Mesothelial cell of epicardium (in vitro differentiated cells): Measurements from ENCODE around the gene HDAC11. TPM values are rescaled to one million over a fixed set of nuclear protein-coding genes. Genes with fewer than 3 reads are reported as not detected.

Source experiments
- DNase-seq, 2 experiments: peaks; one replicate each; pipeline ENCODE4 v3.0.0; 2021; ENCODE audit warnings: low spot score in 2 of 2; ENCODE audit not compliant: unreplicated experiment in 2 of 2
- H3K27ac Mint-ChIP-seq: 2 replicates; pipeline ENCODE4 v1.8.0; 2021; ENCODE audit warnings: mixed read lengths
- H3K27me3 Mint-ChIP-seq: 2 replicates; pipeline ENCODE4 v1.8.0; 2021; ENCODE audit warnings: low read depth, mixed read lengths
- H3K36me3 Mint-ChIP-seq: 2 replicates; pipeline ENCODE4 v1.8.0; 2021; ENCODE audit warnings: mixed read lengths
- H3K4me1 Mint-ChIP-seq: 2 replicates; pipeline ENCODE4 v1.8.0; 2021; ENCODE audit warnings: mixed read lengths
- H3K4me3 Mint-ChIP-seq: 2 replicates; pipeline ENCODE4 v1.8.0; 2021; ENCODE audit warnings: mild to moderate bottlenecking, moderate library complexity, mixed read lengths
- H3K9me3 Mint-ChIP-seq: 2 replicates; pipeline ENCODE4 v1.8.0; 2021; ENCODE audit warnings: mixed read lengths
- total RNA-seq: library from RNA; stranded (reverse); gene quantifications from 3 replicates; pipeline ENCODE4 v1.2.1, GENCODE V29; 2021
- TF ChIP-seq, protein P1 (sequence below): fragments of 200-600 bp; sonication (generic); IDR thresholded peaks from one replicate; pipeline ENCODE4 v1.5.0; 2021; ENCODE audit warnings: antibody characterized with exemption; ENCODE audit not compliant: unreplicated experiment

The HDAC11 gene
- total RNA-seq, 1 donor from 2014 or later, result 16.4 TPM

DNA sequence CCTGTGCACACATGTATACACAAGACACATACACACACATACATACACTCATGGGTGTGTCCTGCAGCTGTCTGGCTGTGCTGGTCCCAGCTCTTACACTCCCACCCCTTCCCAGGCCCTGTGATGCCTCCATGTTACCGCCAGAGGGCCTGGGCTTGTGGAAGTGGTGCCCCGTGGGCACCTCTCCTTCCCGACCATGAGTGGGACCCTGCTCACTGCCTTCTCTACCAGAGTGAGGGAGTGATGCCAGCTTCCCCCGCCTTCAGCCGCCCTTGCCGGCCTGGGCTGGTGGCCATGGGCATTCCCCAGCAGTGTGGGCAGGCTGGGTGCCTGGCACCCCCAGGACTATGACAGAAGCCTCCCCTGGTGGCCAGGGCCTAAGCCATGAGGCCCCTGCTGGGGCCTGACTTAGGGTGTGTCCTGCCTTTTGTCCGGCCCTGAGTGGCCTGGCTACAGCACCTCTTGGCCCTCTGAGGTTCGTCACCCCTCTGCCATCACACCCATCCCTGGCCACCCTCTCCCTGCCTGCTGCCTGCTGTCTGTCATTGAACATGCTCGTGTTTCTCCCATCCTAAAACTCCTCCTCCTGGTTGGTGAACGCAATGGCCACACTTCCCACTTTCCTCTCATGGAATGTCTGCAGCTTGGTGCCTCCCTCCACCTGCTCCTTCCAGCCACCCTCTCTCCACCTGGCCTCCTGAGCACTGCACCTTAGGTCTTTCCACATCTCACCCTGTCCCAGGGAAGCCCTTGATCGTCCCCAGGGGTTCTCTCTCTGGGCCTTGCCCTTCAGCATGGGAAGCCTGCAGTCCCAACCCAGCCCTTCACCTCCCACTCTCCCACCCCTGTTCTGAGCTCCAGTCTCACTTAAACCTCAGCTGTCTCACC, 14.6 kb downstream of the HDAC11 start:
- Mint-ChIP-seq H3K36me3 (peaks cover 11% of the 10 kb centered on the region), H3K4me1 (peaks cover 2% of the 10 kb centered on the region), H3K27ac (no peak overlapping the region), H3K27me3 (no peaks in the 10 kb centered on the region), H3K4me3 (no peak overlapping the region), H3K9me3 (no peaks in the 10 kb centered on the region)
- DNase-seq, result no peak
- TF ChIP-seq, protein P1, sequence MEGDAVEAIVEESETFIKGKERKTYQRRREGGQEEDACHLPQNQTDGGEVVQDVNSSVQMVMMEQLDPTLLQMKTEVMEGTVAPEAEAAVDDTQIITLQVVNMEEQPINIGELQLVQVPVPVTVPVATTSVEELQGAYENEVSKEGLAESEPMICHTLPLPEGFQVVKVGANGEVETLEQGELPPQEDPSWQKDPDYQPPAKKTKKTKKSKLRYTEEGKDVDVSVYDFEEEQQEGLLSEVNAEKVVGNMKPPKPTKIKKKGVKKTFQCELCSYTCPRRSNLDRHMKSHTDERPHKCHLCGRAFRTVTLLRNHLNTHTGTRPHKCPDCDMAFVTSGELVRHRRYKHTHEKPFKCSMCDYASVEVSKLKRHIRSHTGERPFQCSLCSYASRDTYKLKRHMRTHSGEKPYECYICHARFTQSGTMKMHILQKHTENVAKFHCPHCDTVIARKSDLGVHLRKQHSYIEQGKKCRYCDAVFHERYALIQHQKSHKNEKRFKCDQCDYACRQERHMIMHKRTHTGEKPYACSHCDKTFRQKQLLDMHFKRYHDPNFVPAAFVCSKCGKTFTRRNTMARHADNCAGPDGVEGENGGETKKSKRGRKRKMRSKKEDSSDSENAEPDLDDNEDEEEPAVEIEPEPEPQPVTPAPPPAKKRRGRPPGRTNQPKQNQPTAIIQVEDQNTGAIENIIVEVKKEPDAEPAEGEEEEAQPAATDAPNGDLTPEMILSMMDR, result peak; percentile 54

DNA sequence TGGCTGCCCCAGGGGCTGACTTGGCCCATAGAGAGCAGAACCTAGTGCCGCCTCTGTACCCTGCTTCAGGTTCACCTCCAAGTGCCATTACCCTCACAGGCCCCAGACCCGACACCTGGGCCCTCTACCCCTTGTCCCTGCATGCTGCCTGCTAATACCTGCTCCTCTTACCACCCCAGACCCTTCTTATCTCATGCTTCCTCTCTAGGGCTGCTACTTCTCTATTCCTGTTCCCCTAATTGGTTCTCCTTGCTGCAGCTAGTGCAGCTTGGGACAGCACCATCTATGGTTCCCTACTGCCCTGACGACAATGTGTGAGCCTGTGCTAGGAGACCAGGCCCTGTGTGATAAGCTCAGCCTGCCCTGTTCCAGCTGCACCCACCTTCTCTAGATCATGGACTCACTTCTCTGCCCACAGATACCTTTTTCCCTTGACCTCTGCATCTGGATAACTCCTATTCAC, 15.3 kb downstream of the HDAC11 start:
- Mint-ChIP-seq H3K36me3 (peaks cover 7% of the 10 kb centered on the region), H3K9me3 (no peaks in the 10 kb centered on the region), H3K27ac (no peak overlapping the region), H3K4me3 (no peak overlapping the region), H3K4me1 (peaks cover 2% of the 10 kb centered on the region), H3K27me3 (no peaks in the 10 kb centered on the region)
- TF ChIP-seq, protein P1, result no peak
- DNase-seq, result no peak

DNA sequence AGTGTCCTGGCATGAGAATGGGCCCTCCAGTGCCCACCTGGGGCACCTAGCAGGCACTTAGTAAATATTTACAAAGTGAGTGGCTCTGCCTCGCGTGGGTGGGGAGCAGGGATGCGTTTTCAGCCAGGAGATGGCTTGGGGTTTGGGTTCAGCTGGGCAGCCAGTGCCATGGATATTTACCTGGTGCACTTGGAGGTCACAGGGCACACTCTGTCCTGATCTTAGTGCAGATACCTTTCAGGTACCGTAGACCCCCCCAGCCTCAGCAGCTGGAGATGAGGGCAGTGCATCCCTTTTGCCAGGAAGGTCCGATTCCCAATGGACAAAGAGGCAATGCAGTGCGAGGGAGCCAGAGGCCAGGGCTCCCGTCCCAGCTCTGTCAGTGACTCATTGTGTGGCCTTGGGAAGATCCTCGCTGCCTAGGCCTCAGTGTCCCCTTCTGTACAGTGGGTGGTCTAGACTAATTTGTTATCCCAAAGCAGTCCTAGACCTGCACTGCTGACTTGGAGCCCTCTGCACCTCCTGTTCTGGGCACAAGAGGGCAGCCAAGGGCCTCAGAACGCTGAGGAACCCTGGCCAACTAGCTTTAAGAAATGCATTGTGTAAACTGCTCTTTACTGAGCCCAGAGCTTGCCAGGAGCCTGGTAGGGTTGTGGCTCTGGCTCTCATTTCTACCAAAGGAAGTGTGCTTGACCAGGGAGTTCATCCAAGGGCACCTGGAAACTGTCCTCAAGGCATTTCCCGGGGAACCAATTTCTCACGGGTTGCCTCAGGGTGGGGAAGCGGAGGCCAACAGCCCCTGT, 16.0 kb downstream of the HDAC11 start:
- TF ChIP-seq, protein P1, result peak; percentile 81
- H3K36me3 Mint-ChIP-seq, result peaks cover 5% of the 10 kb centered on the region
- no peak overlapping the region for H3K4me3 Mint-ChIP-seq
- H3K27ac Mint-ChIP-seq, result no peak overlapping the region
- peak in 1 of 2 experiments; percentile 87 for DNase-seq
- H3K4me1 Mint-ChIP-seq, result peaks cover 6% of the 10 kb centered on the region
- H3K27me3 Mint-ChIP-seq, result no peaks in the 10 kb centered on the region
- no peaks in the 10 kb centered on the region for H3K9me3 Mint-ChIP-seq

DNA sequence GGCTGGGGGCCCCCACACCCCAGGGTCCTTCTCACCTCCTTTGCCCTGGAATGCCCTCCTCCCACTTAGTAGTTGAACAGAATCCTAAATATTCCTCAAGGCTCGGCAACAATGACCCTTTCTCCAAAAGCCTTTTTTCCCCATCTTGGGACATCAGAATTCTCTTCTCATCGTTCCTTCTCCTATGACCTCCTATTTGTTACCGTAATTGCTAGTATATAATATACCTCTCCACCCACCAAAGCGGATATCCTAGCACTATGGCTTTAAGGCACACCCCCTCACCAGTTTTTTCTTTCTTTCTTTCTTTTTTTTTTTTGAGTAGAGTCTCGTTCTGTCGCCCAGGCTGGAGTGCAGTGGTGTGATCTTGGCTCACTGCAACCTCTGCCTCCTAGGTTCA, 16.8 kb downstream of the HDAC11 start:
- no peak for DNase-seq
- H3K36me3 Mint-ChIP-seq, result peaks cover 3% of the 10 kb centered on the region
- no peaks in the 10 kb centered on the region for H3K27me3 Mint-ChIP-seq
- H3K27ac Mint-ChIP-seq, result no peak overlapping the region
- peaks cover 7% of the 10 kb centered on the region for H3K4me1 Mint-ChIP-seq
- no peaks in the 10 kb centered on the region for H3K9me3 Mint-ChIP-seq
- TF ChIP-seq, protein P1, result no peak
- H3K4me3 Mint-ChIP-seq, result no peak overlapping the region

DNA sequence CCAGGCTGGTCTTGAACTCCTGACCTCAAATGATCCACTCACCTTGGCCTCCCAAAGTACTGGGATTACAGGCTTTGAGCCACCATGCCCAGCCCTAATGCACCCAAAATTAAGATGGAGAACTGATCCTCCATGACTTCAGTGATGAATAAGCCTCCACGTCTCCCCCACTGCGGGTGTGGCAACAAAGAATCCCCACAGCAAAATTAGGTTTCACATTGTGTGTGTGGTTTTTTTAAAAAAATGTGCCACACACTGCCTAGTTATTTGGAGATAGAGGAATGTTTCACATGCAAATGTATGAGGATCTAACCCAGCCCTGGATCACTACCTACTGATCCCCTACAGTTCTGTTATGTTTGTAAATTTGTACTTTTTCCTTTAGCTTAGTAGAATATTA, 17.3 kb downstream of the HDAC11 start:
- no peak overlapping the region for H3K4me3 Mint-ChIP-seq
- H3K27me3 Mint-ChIP-seq, result no peaks in the 10 kb centered on the region
- H3K4me1 Mint-ChIP-seq, result peaks cover 7% of the 10 kb centered on the region
- H3K27ac Mint-ChIP-seq, result no peak overlapping the region
- peaks cover 3% of the 10 kb centered on the region for H3K36me3 Mint-ChIP-seq
- no peaks in the 10 kb centered on the region for H3K9me3 Mint-ChIP-seq
- no peak for DNase-seq
- TF ChIP-seq, protein P1, result no peak
